PC-3 (cell line): ENCODE results near the gene LNPEP. TPM values are rescaled to one million over a fixed set of nuclear protein-coding genes. Genes with fewer than 3 reads are reported as not detected.

Source experiments
- ATAC-seq: fragments of 200-7000 bp; cut with Tn5 transposase; 2 replicates; pipeline ENCODE4 v1.9.1; 2020; ENCODE audit warnings: mild to moderate bottlenecking, moderate library complexity
- BruUV-seq: library from RNA; stranded (reverse); fragments of 400-500 nt; replicated peaks from 2 replicates; lab custom pipeline; 2021; lab: Mats Ljungman, UMichigan
- CTCF ChIA-PET: fragments of 300-600 bp; sonication (Branson Sonifier 250); formaldehyde crosslinking; loops from one replicate; lab custom pipeline; 2022; ENCODE audit warnings: antibody characterized with exemption; lab: Charles Lee
- POLR2A ChIA-PET: fragments of 300-600 bp; sonication (Branson Sonifier 250); formaldehyde crosslinking; loops from one replicate; lab custom pipeline; 2022; ENCODE audit warnings: antibody characterized with exemption; ENCODE audit not compliant: unreplicated experiment; lab: Charles Lee
- DNase-seq: peaks from one replicate; pipeline ENCODE4 v3.0.0-alpha.2; 2015
- H2AFZ ChIP-seq: fragments of 300-600 bp; sonication (generic); 2 replicates; pipeline ENCODE4 v1.6.0; 2016; ENCODE audit warnings: antibody characterized with exemption, low read length
- H3F3A ChIP-seq: fragments of 300-600 bp; sonication (generic); one replicate; pipeline ENCODE4 v1.6.0; 2017; ENCODE audit warnings: antibody characterized with exemption, low read length, control low read depth, mild to moderate bottlenecking; ENCODE audit not compliant: unreplicated experiment
- H3K27ac ChIP-seq: fragments of 300-600 bp; sonication (generic); 2 replicates; pipeline ENCODE4 v1.5.1; 2016; ENCODE audit warnings: mild to moderate bottlenecking, low read length
- H3K27me3 ChIP-seq: fragments of 300-600 bp; sonication (generic); 2 replicates; pipeline ENCODE4 v1.6.1; 2016; ENCODE audit warnings: low read length, mixed read lengths
- H3K36me3 ChIP-seq: fragments of 300-600 bp; sonication (generic); 2 replicates; pipeline ENCODE4 v1.6.1; 2016; ENCODE audit warnings: low read depth, mixed run types, low read length, mixed read lengths
- H3K4me1 ChIP-seq: fragments of 300-600 bp; sonication (generic); 2 replicates; pipeline ENCODE4 v1.5.1; 2016; ENCODE audit warnings: low read length; ENCODE audit not compliant: insufficient read depth
- H3K4me2 ChIP-seq: fragments of 300-600 bp; sonication (generic); 2 replicates; pipeline ENCODE4 v1.6.0; 2016; ENCODE audit warnings: low read length
- H3K4me3 ChIP-seq: fragments of 300-600 bp; sonication (generic); 2 replicates; pipeline ENCODE4 v1.5.1; 2016; ENCODE audit warnings: mild to moderate bottlenecking, low read length, mixed read lengths
- H3K79me2 ChIP-seq: fragments of 300-600 bp; sonication (generic); 2 replicates; pipeline ENCODE4 v1.6.1; 2017; ENCODE audit warnings: low read length, mixed read lengths
- H3K9ac ChIP-seq: fragments of 300-600 bp; sonication (generic); 2 replicates; pipeline ENCODE4 v1.6.0; 2016; ENCODE audit warnings: mild to moderate bottlenecking, low read length
- H3K9me2 ChIP-seq: fragments of 300-600 bp; sonication (generic); replicated peaks from 2 replicates; pipeline ENCODE4 v1.6.1; 2016; ENCODE audit warnings: mixed run types, low read length, mixed read lengths
- H3K9me3 ChIP-seq: fragments of 300-600 bp; sonication (generic); 2 replicates; pipeline ENCODE4 v1.6.1; 2016; ENCODE audit warnings: low read length, mixed read lengths
- H4K20me1 ChIP-seq: fragments of 300-600 bp; sonication (generic); 2 replicates; pipeline ENCODE4 v1.6.1; 2016; ENCODE audit warnings: low read length, mixed read lengths
- EZH2 ChIP-seq: fragments of 300-600 bp; sonication (generic); IDR thresholded peaks from one replicate; pipeline ENCODE4 v1.6.1; 2017; ENCODE audit warnings: antibody characterized with exemption, mild to moderate bottlenecking, low read length; ENCODE audit not compliant: unreplicated experiment
- EZH2phosphoT487 ChIP-seq: fragments of 300-600 bp; sonication (generic); IDR thresholded peaks from 2 replicates; pipeline ENCODE4 v1.6.1; 2018; ENCODE audit warnings: mild to moderate bottlenecking, antibody characterized with exemption, low read length, borderline replicate concordance
- intact Hi-C: fragments of 100-400 bp; cut with micrococcal nuclease; formaldehyde crosslinking; loops from 2 replicates; pipeline ENCODE4 v1.9.0; 2023
- total RNA-seq: library from RNA; depleted of rRNA; stranded (reverse); fragments of >200 nt; gene quantifications from 2 replicates; pipeline ENCODE4 v1.2.3, GENCODE V29; 2014
- TF ChIP-seq, protein P1 (sequence below): fragments of 300-600 bp; sonication (generic); conservative IDR thresholded peaks from 2 replicates; pipeline ENCODE4 v1.5.1; 2017; ENCODE audit warnings: antibody characterized with exemption, low read depth, mild to moderate bottlenecking, low read length

The LNPEP gene
- total RNA-seq, 1 experiment from 2014 or later, result 11.1 TPM

DNA sequence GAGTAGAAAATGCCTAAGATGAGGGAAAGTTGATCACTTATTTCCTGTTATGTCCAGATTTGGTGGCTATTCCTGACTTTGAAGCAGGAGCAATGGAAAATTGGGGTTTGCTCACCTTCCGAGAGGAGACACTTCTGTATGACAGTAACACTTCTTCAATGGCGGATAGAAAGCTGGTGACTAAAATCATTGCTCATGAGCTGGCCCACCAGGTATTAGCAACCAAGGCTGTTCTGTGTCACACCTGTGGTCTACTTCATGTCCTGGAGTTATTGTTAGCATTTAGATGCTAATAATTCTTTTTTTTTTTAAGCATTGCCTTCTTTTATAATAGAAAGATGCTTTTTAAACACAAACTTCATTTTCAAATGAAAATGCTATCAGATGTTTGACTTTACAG lies 57.9 kb downstream of the LNPEP start:
- H3K9me3 ChIP-seq, result no peaks in the 10 kb centered on the region
- H3F3A ChIP-seq, result no peaks in the 10 kb centered on the region
- BruUV-seq, result no TSS peak
- POLR2A ChIA-PET, result no interaction called here
- CTCF ChIA-PET, result no interaction called here
- no peaks in the 10 kb centered on the region for H3K4me1 ChIP-seq
- H3K27ac ChIP-seq, result no peak overlapping the region
- H3K36me3 ChIP-seq, result no peaks in the 10 kb centered on the region
- H2AFZ ChIP-seq, result no peak overlapping the region
- no peaks in the 10 kb centered on the region for H3K27me3 ChIP-seq
- no peak overlapping the region for H3K9ac ChIP-seq
- DNase-seq (no peak), ATAC-seq (no peak)
- H3K79me2 ChIP-seq, result no peaks in the 10 kb centered on the region
- H3K4me3 ChIP-seq, result no peak overlapping the region
- H4K20me1 ChIP-seq, result no peaks in the 10 kb centered on the region
- no peaks in the 10 kb centered on the region for H3K9me2 ChIP-seq
- intact Hi-C loops, result loop anchor here (10.0 kb wide), 1 partner anchor 119 kb away; the partner anchor contains the start of gene ERAP2
- H3K4me2 ChIP-seq, result no peak overlapping the region
- no peak for TF ChIP-seq EZH2phosphoT487

DNA sequence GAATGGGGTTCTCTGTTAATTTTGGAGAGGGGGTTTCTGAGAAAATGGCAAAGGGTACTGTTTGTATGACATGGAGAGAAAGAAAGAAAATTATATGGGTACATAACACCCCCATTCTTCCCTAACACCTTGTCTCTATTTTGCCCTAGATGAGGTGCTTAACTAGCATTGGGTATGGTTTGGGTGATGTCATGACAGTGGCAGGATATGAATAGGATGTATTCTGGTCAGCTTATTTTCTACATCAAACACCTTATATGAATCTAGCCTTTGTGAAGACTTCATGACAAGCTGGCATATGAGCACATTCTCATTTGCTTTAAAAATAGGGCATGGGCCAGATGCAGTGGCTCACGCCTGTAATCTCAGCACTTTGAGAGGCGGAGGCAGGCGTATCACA lies 58.6 kb downstream of the LNPEP start:
- no peak for ATAC-seq
- no peaks in the 10 kb centered on the region for H3K36me3 ChIP-seq
- CTCF ChIA-PET, result no interaction called here

DNA sequence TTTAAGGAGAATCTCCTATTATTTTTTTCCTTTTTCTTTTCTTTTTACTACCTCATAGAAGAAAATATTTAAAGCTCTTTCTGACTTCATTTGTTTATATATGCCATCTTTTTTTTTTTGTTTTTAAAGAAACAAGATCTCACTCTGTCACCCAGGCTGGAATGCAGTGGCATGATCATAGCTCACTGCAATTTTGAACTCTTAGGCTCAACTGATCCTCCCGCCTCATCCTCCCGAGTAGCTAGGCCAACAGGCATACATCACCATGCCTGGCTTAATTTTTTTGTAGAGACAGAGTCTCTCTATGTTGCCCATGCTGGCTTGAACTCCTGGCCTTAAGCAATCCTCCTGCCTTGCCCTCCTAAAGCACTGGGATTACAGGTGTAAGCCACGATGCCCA lies 59.5 kb downstream of the LNPEP start:
- Histone ChIP-seq H3K9me3 (no peaks in the 10 kb centered on the region), H3K27ac (no peak overlapping the region), H3K4me2 (no peak overlapping the region), H3K36me3 (no peaks in the 10 kb centered on the region), H3K4me3 (no peak overlapping the region), H3K4me1 (no peaks in the 10 kb centered on the region), H3K79me2 (no peaks in the 10 kb centered on the region), H3K9ac (no peak overlapping the region), H3F3A (no peaks in the 10 kb centered on the region), H2AFZ (no peak overlapping the region), H3K9me2 (no peaks in the 10 kb centered on the region), H4K20me1 (no peaks in the 10 kb centered on the region), H3K27me3 (no peaks in the 10 kb centered on the region)
- no TSS peak for BruUV-seq
- DNase-seq (no peak), ATAC-seq (no peak)
- CTCF ChIA-PET, result no interaction called here
- TF ChIP-seq EZH2phosphoT487 (no peak), EZH2 (no peak)
- TF ChIP-seq, protein P1, sequence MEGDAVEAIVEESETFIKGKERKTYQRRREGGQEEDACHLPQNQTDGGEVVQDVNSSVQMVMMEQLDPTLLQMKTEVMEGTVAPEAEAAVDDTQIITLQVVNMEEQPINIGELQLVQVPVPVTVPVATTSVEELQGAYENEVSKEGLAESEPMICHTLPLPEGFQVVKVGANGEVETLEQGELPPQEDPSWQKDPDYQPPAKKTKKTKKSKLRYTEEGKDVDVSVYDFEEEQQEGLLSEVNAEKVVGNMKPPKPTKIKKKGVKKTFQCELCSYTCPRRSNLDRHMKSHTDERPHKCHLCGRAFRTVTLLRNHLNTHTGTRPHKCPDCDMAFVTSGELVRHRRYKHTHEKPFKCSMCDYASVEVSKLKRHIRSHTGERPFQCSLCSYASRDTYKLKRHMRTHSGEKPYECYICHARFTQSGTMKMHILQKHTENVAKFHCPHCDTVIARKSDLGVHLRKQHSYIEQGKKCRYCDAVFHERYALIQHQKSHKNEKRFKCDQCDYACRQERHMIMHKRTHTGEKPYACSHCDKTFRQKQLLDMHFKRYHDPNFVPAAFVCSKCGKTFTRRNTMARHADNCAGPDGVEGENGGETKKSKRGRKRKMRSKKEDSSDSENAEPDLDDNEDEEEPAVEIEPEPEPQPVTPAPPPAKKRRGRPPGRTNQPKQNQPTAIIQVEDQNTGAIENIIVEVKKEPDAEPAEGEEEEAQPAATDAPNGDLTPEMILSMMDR, result no peak
- POLR2A ChIA-PET, result no interaction called here
- intact Hi-C loops, result loop anchor here (5.0 to 10.0 kb wide), 2 partner anchors 121 to 167 kb away; partner anchors contain the start of gene ERAP2

More for the DNA sequence above, 58.6 kb downstream of the LNPEP start:
- H4K20me1 ChIP-seq, result no peaks in the 10 kb centered on the region
- H3K27me3 ChIP-seq, result no peaks in the 10 kb centered on the region
- no peak overlapping the region for H3K27ac ChIP-seq
- TF ChIP-seq EZH2 (no peak), EZH2phosphoT487 (no peak)
- TF ChIP-seq, protein P1, result no peak
- no peaks in the 10 kb centered on the region for H3F3A ChIP-seq
- no TSS peak for BruUV-seq
- no peaks in the 10 kb centered on the region for H3K9me2 ChIP-seq
- no peak overlapping the region for H3K4me2 ChIP-seq
- H3K4me3 ChIP-seq, result no peak overlapping the region
- H3K4me1 ChIP-seq, result no peaks in the 10 kb centered on the region
- no peak overlapping the region for H3K9ac ChIP-seq
- H2AFZ ChIP-seq, result no peak overlapping the region
- intact Hi-C loops, result loop anchor here (10.0 kb wide), 1 partner anchor 120 kb away; the partner anchor contains the start of gene ERAP2
- H3K9me3 ChIP-seq, result no peaks in the 10 kb centered on the region
- no peaks in the 10 kb centered on the region for H3K79me2 ChIP-seq
- DNase-seq, result no peak
- POLR2A ChIA-PET, result no interaction called here
